Activated CD8-positive, alpha-beta memory T cell treated with anti-CD3 and anti-CD28 coated beads, Interleukin-2, amount 50 U/mL, for 24 hours (primary cell): ENCODE measurements around the gene PLN.

Source experiments
- DNase-seq: peaks from one replicate; pipeline ENCODE4 v3.0.0-alpha.2; 2020; ENCODE audit errors: extremely low read depth

PLN gene

DNA sequence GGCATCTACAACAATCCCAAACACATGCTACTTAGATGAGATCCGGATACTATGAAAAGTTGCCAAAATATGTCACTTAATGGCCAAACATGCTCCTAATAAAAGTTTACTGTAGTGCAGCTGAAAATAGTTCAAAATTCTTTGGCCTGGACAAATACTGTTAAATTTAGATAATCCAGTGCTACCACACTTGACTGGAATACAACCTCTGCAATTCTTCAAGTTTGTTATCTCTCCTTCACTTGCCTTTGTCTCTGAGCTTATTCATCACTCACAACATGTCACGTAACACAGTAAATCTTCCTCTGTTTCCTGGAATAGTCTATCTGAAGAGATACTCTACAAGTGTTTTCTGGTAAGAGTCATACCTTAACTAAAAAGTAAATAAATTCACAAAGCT is 10.5 kb upstream of the PLN start:
- DNase-seq = no peak

DNA sequence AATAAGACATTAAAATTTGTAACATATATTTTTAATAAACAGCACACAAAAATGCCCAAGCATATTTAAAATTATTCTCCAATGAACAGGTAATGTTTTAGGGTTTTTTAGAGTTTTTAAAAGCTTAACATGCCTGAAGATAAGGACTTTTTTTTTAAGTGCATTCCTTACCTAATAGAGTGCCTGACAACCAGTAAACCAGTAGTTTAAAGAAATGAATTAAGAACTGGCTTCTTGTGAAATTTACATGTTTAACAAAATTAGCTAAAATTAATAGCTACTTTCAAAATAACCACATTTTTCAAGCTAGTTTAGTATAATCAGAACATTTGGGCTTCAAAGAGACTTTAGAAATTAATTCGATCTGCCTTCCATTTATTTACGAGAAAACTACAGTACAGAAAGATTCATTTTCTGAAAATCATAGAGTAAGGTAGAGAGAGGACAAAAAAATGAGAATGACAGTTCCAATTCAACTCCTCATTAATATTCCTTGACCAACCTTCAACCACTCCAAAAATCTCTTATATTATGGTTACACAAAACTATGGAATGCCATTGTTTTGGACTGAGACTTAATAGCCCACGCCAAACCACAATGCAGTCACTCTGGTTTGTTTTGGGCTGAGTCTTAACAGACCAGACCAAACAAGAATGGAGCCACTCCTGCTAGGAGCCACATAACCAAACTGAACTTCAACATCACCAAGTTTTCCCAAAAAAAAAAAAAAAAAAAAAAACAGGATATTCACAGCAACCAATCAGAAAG is 5.7 kb upstream of the PLN start:
- DNase-seq = no peak

DNA sequence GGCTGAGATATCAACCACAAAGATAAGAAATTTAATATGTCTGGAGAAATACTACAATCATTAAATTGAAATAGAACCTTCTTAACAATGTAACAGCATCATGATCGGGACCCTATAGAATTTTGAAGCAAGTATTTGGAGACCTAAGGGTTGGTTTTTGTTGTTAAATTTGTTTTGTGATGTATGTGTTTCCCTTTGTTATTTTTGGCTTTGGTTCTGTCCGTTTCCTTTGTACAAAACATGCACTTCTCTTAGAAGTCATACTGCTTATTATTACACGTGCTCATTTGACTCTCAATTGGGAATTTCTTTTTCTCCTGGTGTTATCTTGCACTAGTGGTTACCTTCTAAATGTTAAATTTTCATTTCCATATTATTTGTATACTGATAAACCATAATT is 4.0 kb upstream of the PLN start:
- no peak for DNase-seq

DNA sequence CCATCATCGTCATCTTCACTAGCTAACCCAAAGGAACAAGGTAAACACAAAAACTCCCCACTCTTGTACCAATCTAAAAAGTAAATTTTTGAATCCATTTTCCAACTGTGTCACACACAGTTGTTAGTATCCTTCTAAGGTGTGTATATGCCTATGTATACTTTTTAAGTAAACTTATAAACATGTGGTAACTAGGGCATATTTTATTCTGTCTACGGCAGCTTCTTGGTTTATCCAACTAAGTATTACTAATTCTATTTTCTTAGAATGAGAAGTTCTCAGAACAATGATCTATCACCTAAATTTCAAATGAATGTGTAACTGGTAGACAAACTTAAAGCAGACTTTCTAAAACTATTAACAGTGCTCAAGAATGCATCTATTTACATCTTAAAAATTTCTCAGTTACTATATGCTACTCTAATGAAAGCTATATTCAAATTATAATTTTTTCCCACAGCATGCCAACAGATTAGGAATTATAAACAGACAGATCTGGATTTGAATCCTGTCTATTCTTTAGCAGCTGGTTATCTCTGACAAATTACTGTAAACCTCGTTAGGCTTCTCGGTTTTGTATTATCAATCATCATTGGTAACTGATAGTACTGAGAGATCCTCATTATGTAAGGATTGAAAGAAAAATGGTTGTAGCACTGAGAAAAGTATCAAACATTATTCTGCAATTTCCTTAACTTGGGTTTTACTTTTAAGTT is 1.8 kb upstream of the PLN start:
- no peak for DNase-seq

DNA sequence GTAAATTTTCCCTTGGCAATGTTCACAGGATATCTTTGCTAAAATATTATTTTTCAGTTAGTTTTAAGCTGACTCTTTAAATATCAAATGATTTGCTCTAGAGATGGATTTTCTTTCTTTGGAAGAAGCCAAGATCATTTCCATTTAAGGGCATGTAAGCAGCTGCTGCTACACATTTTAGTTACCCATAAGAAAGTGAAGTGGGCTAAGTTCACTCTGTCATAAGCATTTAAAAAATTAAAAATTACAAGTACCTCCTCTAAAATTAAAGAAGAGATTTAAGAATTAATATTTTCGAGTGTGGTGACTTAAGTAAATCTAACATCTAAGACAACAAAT is 1.2 kb upstream of the PLN start:
- no peak for DNase-seq

DNA sequence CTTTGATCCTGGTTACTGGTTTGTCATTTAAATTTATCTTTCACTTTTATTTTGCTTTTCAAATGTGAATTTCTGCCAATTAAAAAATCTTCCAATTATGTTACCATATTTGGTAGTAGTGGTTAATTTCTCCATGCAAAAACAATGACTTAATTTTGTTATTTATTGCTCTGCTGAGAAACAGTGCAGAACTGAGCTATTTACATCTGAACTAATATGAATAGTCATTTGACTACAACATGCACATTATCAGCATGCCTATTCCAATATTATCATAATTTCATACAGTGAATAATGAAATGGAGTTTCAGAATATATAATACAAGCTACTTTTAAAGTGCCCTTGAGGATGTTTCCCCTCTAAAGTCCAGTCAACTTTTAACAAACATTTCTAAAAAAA is 517 bp downstream of the PLN start:
- no peak for DNase-seq

DNA sequence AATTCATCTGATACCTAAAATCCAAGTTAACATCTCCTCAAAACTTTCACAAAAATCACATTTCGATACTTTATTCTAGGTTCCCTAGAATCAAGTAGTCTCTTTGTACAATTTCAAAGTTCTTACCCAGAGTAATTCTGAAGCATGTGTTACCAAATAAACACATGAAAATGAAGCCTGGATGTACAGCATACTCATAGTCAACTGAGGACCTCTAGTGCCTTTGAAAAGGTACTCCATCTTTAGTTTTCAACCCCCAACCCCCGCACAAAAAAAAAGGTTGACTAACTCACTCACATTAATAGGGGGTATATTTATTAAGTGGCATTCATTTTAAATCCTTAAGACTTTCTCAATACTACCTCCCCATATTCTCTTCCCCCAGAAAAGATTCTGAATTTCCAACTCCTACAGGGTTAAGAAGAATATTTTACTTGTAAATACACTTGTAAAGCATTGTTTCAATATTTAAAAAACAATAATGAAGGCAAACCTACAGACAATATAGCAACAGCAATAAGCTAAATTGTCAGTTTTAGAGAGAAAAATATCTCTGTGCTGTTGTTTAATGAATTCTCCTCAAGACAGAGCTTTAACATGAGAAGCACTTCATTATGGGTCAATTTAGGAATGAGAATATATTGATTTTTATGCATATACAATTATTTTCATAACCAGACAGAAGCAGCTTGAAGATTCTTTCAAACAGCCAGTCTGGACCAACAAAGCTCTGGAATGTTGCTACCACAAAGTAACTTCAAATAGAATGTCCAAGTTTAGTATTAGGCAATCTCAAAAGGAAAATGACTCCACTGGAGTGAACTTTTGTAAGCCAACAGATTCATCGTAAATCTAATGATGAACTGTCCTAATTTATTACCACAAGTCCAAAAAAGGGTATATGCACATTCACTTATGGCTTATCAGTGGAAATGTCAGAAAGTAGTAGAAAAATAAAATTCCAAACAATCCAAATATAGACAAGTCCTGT is 3.3 kb downstream of the PLN start:
- DNase-seq = no peak

DNA sequence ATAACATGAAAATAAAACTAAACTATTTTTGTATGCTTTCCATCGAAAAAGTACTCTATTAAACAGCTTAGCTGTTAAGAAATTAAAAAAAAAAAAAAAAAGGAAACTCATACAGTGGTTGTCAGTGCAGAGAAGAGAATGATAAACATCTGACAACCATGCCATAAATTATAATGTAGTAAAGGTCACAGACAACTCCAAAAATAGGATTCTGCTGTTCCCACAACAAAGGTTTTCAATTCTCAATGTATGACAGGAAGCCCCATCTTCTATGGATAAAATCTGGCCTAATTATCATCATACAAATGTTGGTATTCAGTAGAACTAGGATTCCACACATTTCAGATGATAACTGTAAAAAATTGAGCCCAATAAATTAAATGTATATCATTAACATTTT is 5.0 kb downstream of the PLN start:
- DNase-seq = no peak

DNA sequence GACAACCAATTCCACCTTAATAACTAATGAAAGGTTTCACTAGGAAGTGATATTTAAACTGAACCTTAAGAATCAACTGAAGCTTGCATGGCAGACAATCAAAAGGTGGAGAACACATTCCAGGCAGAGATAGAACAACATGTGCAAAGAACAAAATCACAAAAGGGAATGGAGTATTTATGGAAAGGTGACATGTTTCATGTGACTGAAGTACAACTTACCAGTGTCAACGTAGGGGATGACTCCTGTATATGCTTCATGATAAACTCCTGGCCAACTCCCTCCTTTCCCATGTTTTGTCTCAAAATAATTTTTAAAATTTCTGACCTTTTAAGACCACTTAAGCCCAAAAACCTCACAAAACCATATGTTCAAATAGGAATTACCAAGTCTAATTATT is 6.6 kb downstream of the PLN start:
- DNase-seq = no peak

DNA sequence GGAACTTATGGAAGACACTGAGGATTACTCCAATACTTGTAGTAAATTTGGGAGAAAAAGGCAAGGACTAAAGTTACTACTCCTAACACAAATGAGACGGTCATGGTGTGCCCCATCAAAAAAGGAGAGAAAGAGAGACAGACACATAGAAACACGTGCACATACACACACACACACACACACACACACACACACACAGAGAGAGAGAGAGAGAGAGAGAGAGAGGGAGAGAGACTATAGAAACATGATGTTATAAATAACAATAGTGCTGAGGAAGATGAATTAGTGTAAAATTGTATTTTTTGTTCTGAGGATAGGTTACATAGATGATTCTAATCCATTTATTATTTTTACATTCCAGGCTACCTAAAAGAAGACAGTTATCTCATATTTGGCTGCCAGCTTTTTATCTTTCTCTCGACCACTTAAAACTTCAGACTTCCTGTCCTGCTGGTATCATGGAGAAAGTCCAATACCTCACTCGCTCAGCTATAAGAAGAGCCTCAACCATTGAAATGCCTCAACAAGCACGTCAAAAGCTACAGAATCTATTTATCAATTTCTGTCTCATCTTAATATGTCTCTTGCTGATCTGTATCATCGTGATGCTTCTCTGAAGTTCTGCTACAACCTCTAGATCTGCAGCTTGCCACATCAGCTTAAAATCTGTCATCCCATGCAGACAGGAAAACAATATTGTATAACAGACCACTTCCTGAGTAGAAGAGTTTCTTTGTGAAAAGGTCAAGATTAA is 10.5 kb downstream of the PLN start:
- no peak for DNase-seq

DNA sequence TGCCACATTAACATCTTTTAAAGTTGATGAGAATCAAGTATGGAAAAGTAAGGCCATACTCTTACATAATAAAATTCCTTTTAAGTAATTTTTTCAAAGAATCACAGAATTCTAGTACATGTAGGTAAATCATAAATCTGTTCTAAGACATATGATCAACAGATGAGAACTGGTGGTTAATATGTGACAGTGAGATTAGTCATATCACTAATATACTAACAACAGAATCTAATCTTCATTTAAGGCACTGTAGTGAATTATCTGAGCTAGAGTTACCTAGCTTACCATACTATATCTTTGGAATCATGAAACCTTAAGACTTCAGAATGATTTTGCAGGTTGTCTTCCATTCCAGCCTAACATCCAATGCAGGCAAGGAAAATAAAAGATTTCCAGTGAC is 11.6 kb downstream of the PLN start:
- no peak for DNase-seq

DNA sequence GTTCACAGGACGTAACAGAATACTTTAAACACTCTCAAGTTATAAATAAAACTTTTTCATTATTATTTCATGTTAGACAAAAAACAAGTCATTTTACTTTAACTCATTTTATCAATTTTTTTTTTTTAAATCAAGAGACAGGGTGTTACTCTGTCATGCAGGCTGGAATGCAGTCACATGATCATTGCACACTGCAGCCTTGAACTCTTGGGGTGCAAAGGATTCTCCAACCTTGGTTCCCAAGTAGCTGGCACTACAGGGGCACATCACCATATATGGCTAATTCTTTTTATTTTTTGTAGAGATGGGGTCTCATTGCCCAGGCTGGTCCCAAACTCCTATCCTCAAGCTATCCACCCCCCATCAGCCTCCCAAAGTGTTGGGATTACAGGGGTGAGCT is 14.2 kb downstream of the PLN start:
- no peak for DNase-seq

DNA sequence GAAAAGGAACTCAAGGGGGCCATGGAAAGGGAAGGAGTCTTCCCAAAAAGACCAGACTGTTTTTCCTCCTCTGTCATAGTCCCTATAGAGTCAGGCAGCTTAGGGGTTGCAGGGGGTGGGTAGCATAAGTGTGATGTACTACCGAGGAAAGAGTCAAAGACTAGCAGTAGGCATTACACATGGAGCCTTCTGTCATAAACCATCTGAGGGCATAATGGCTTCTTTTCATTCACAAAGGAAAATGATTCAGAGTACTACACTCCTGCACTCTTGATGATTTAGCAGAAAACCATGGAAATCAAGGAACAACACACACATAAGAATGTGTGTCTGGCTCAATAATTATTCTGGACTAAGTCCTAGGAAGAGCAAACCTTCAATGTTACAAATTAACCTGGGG is 14.9 kb downstream of the PLN start:
- no peak for DNase-seq

DNA sequence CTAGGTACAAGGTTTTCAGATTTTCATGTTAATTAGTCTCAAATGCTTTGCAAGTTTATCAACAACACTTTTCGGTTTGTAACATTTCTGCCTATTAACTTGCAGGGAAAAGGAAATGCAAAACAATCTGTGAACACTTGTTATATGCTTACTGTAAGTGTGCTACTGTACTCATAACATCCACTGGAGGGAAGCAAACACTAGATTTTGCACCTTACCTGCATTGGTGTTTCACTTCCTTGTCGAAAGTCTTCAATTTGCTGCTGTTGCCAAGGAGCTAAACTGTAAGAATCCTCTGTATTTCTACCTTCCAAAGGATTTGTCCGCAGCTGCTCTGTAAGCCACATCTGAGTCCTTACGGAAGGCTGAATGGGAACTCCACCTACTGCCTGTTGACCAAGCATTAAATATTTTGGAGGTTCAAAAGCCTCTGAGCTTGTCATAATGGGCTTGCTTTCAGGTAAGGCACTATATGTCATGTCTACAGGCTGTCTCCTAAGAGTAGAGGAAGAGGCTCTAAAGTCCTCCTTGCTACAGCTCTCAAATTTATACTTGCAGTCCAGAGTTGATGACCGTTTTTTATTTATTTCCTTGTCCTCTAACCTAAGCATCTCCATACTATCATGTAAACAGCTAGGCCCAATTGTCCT is 17.3 kb downstream of the PLN start:
- no peak for DNase-seq

DNA sequence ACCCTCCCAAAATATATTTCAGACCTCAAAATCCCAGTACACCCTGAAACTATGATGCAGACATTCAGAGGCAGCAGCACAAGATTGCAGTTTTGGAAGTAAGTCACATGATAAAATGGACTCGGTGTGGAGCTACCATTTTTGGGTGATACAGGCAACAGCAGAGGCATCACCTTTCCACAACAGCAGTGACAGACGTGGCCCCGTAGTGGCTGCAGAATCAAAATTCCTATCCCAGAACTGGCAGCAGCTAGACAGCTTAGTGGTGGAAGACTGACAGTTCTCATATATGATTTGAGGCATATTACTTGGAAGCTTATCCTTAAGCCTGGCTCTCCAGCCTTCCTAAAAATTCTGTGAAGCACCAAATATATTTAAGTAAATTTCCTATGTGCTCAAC is 19.9 kb downstream of the PLN start:
- DNase-seq = no peak

DNA sequence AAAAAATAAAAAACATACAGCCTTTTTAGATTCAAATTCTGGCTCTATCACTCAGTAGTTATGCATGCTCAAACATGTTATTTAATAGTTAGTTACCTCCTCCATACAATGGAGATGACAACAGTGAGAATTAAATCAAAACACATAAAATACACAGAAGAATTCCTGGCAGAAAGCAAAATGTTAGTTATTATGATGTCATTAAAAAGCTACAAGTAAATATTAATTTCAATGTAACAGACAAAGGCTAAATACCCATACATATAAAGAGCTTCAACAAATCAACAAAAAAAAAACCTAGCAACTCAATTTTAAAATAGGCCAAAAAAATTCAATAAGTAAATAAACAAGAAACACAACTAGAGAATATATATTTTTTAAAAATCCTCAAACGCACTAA is 21.4 kb downstream of the PLN start:
- no peak for DNase-seq

DNA sequence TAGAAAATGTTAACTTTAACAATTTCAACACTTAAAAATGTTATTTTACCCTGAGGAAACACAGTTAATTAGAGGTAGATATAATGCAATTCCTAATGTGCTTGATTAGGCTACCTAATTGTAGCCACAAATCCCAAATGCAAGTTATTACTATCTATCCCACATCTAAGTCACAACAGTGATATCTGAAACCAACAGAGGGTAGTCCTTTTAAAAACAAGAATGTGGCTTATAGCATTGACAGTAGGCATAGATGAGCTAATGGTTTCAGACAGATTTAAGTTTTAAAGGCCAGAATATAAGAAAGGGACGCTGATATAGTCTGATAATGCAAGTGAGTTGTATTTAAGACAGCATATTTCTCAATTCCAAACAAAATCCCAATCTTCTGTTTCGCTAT is 23.0 kb downstream of the PLN start:
- no peak for DNase-seq

DNA sequence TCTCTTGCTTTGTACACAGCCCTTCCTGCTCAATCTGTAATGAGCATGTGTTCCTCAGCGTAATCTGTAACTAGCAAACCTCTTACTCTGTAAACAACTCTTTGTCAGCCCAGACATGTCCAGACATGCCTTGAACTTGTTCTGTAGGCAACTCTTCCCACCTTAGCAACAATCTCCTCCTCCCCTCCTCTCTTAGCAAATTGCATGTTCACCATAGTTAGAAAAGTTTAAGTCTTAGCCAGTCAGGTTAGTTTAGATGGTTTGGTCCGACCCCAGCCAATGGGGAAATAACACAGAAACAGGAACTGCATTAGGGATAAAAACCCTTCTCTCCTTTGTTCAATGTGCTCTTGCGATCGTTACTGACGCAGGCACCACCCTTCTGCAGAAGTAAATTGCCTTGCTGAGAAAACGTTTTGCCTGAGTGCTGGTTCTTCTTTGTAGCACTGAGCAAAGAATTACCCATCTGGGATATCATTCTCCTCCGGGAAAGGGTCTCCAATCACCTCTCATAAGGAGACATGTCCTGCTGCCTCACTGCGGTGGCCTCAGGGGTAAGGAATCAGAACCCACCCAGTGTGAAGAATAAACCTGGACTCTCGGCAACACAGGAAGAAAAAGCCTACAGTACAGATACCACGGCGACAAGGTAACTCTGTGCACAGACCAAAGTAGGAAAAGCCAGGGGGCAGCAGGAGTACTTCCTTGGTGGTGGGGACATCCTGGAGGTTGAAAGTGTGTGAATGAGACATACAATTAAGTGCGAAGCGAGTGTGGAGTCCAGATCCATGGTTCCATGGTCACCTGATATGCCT is 26.2 kb downstream of the PLN start:
- no peak for DNase-seq

DNA sequence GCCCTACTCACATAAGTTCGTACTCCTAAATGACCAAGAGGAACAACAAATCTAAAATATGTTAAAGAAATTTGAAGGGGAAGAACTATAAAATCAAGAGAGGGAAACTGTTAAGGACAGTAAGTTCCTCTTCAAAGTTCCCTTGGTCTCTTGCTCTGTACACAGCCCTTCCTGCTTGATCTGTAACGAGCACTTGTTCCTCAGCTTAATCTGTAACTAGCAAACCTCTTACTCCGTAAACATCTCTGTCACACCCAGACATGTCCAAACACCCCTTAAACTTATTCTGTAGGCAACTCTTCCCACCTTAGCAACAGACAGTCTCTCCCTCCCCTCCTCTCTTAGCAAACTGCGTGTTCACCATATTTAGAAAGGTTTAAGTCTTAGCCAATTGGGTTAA is 29.9 kb downstream of the PLN start:
- DNase-seq = no peak

DNA sequence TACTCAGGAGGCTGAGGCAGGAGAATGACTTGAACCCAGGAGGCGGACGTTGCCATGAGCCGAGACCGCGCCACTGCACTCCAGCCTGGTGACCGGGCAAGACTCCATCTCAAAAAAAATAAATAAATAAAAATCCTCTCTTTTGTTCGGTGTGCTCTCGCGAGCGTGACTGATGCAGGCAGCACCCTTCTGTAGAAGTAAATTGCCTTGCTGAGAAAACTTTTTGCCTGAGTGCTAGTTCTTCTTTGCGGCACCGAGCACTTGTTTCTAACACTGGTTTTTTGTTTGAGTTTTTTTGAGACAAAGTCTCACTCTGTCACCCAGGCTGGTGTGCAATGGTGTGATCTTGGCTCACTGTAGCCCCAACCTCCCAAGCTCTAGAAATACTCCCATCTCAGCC is 30.5 kb downstream of the PLN start:
- no peak for DNase-seq

DNA sequence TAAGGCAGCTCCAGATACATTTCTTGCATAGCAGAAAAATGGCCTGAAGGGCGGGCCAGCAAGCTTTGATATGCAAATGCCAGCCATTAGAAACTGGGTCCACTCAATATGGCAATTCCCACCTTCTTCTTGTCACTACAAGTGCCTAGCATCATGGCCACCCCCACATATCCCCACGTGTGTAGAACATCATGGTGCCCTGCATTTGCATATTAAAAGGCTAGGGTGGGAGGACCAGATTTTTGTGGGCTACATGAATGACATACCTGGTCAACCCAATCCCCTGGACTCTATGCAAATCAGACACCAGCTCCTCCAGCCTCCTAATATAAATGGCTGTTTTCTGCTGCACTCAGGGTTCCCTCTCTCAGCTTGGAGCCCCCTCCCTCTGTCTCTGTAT is 31.7 kb downstream of the PLN start:
- DNase-seq = no peak
